Measurements from ENCODE around the gene WASF2. TPM values are rescaled to one million over a fixed set of nuclear protein-coding genes. Genes with fewer than 3 reads are reported as not detected.

Gene WASF2
- total RNA-seq, 1 donor from 2014 or later: 70.4 TPM

DNA sequence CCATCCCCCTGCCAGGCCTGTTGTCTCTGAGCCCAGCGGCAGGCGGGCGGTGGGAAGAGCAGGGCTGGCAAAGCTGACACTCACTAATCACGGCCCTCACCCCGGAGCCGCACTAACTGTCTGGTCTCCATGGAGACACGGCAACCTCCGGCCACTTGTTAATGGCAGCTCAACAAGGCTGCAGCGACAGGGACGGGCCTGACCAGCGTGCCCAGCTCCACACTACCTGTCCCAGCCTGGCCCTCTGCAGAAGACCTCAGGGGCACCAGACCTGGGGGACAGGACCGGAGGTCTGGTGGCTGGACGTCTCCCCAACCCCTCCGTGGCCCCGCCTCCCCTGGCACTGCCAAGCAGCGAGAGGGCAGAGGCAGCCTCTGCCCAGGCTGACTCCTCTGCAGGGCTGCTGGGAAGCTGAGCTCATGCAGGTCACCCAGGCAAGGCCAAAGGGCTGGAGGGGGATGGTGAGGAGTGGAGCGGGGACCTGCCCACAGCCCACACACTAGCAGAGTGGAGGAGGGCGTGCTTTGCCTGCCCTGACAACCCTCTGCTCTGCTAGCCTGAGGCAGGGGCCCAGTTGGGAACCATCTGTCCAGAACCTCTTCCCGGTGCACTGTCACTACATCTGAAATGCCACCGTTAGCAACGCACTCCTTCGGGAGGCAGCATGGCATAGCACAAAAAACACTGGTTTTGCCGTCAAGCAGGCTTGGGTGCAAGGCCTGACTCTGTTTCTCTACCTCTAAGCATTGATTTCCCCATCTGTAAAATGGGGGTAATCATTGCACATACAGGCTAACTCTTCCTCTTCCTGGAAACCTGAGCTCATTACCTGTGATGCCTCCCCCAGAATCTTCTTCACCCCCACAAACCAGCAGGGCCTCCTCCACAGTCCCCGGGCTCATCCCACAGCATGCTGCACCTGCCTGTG lies 29.6 kb upstream of the WASF2 start:
- peak overlapping the region; percentile 5 to 21 for H3K27ac ChIP-seq
- TF ChIP-seq, protein P1, sequence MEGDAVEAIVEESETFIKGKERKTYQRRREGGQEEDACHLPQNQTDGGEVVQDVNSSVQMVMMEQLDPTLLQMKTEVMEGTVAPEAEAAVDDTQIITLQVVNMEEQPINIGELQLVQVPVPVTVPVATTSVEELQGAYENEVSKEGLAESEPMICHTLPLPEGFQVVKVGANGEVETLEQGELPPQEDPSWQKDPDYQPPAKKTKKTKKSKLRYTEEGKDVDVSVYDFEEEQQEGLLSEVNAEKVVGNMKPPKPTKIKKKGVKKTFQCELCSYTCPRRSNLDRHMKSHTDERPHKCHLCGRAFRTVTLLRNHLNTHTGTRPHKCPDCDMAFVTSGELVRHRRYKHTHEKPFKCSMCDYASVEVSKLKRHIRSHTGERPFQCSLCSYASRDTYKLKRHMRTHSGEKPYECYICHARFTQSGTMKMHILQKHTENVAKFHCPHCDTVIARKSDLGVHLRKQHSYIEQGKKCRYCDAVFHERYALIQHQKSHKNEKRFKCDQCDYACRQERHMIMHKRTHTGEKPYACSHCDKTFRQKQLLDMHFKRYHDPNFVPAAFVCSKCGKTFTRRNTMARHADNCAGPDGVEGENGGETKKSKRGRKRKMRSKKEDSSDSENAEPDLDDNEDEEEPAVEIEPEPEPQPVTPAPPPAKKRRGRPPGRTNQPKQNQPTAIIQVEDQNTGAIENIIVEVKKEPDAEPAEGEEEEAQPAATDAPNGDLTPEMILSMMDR (IDR thresholded peaks at IDR 0.05): no peak
- no peak overlapping the region for H3K4me3 ChIP-seq
- no peaks in the 10 kb centered on the region for H3K36me3 ChIP-seq
- intact Hi-C loops (cut with DNase I): loop anchor here (2.0 kb wide), 1 partner anchor 15 kb away; no protein-coding TSS in a partner anchor
- no peaks in the 10 kb centered on the region for H3K27me3 ChIP-seq
- DNase-seq (ENCODE audit: low spot score in 2 of 2): no peak
- H3K9me3 ChIP-seq: no peaks in the 10 kb centered on the region
- peaks cover 12 to 22% of the 10 kb centered on the region in 2 donors for H3K4me1 ChIP-seq

DNA sequence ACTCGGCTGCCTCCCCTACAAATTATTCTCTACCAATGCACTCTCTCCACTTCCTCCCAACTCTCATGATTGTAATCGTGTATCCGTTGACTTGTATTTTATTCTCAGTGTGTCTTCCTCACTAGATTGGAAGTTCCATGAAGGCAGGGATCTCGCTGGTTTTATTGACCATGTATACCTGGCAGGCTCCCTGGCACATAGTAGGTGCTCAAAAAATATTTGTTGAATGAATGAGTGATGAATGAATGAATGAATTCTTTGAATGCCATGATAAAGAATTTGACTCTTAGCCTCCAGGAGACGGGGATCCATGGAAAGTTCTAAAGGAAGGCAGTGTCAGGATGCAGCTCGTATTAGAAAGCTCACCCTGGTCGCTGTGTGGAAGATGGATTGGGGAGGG lies 28.8 kb upstream of the WASF2 start:
- intact Hi-C loops (cut with DNase I): no loop called here
- Histone ChIP-seq H3K27me3 (no peaks in the 10 kb centered on the region), H3K4me3 (no peak overlapping the region), H3K36me3 (no peaks in the 10 kb centered on the region), H3K4me1 (peaks cover 12 to 23% of the 10 kb centered on the region in 2 donors), H3K9me3 (no peaks in the 10 kb centered on the region), H3K27ac (peak overlapping the region in 1 of 2 donors; percentile 21)
- TF ChIP-seq, protein P1 (IDR thresholded peaks at IDR 0.05): no peak
- no peak for DNase-seq (ENCODE audit: low spot score in 2 of 2)

DNA sequence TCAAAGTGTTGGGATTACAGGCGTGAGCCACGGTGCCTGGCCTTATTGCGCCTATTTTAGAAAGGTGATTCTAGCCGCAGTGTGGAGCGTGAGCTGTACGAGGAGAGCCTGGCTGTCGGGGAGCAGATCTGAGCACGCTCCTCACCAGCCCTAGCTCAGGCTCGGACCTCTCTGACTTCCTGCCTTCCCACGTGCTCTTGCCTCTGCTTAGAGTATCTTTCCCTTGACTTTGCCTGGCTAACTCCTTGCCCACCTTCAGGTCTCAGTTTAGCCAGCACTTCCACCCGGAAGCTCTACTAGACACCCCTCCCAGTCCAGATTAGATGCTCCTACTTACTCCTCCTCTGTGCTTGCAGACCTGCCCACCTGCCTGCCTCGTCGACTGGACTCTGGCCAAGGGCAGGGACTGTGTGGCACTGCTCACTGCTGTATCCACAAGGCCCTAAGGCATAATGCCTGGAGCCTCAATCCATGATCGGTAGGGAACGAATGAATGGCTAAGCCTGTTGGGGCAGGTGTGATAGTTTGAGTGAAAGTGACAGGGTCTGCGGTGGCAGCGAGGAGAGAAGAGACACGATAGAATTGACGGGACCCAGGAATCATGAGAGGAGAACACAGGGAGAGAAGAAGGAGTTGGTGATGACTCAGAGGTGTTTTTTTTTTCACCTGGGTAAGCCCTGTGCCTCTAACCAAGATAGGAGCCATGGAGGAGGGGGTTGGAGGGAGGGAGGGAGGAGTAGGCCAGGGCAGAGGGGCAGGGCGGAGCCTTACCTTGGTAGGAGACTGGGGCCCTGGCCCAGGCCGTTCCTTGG lies 28.1 kb upstream of the WASF2 start:
- Histone ChIP-seq H3K4me1 (peaks cover 12 to 25% of the 10 kb centered on the region in 2 donors), H3K9me3 (no peaks in the 10 kb centered on the region), H3K27me3 (no peaks in the 10 kb centered on the region), H3K4me3 (no peak overlapping the region), H3K27ac (peak overlapping the region in 1 of 2 donors; percentile 9), H3K36me3 (no peaks in the 10 kb centered on the region)
- TF ChIP-seq, protein P1 (IDR thresholded peaks at IDR 0.05): no peak
- intact Hi-C loops (cut with DNase I): no loop called here
- no peak for DNase-seq (ENCODE audit: low spot score in 2 of 2)

- H3K36me3 ChIP-seq: no peaks in the 10 kb centered on the region
- DNase-seq (ENCODE audit: low spot score in 2 of 2): no peak
- H3K4me1 ChIP-seq: peaks cover 10 to 17% of the 10 kb centered on the region in 2 donors
- H3K27ac ChIP-seq: peak overlapping the region; percentile 6 to 9
- no peaks in the 10 kb centered on the region for H3K9me3 ChIP-seq
- no peaks in the 10 kb centered on the region for H3K27me3 ChIP-seq
- no peak overlapping the region for H3K4me3 ChIP-seq
- intact Hi-C loops (cut with DNase I): no loop called here
- TF ChIP-seq, protein P1 (IDR thresholded peaks at IDR 0.05): no peak
Measured at GRCh38 chr1:27517301-27517700, 27.3 kb upstream of the WASF2 start.

DNA sequence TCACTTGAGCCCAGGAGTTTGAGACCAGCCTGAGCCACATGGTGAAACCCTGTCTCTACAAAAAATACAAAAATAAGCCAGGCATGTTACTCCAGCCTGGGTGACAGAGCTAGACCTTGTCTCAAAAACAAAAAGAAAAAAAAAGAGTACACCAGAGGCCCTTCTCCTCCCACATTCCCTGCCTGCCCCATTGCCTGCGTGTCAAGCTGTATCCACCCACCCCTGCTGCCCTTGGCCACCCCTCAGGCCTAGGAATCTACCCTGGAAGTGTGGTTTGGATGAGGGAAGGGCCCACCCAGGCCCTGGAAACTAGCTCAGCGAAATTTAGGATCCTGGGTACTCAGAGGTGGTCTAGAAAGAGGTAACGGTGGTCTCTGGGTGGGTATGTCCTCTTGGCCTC lies 25.7 kb upstream of the WASF2 start:
- Histone ChIP-seq H3K4me3 (no peak overlapping the region), H3K4me1 (peaks cover 0 to 6% of the 10 kb centered on the region in 2 donors), H3K9me3 (no peaks in the 10 kb centered on the region), H3K27me3 (no peaks in the 10 kb centered on the region), H3K27ac (no peak overlapping the region), H3K36me3 (no peaks in the 10 kb centered on the region)
- intact Hi-C loops (cut with DNase I): no loop called here
- TF ChIP-seq, protein P1 (IDR thresholded peaks at IDR 0.05): no peak
- no peak for DNase-seq (ENCODE audit: low spot score in 2 of 2)
